NCI-H345 treated with DMSO at 0.1 percent for 48 hours (cell line): ENCODE data around the gene UROD.
"Not testable (repeated sequence)": the region's sequence is repeated elsewhere in the genome, so short reads cannot be mapped to it uniquely, and the experiment has no call there.

Experiments used
- DNase-seq: peaks from one replicate; lab custom pipeline; 2025; ENCODE audit not compliant: unreplicated experiment; lab: John Stamatoyannopoulos, UW

Gene UROD

GRCh38 chr1:45011837-45012638 is at the start of gene UROD:
Gene UROD (plus strand): TSS chr1:45012254. CDS start chr1:45012266, 12 bp downstream.
- DNase-seq: peak; percentile 95

GRCh38 chr1:44962729-44963128 is 49.3 kb upstream of the UROD start:
- DNase-seq: no peak

- no peak for DNase-seq
Measured at GRCh38 chr1:44964396-44964795, 47.7 kb upstream of the UROD start.

GRCh38 chr1:44970317-44970716 is 41.7 kb upstream of the UROD start:
- DNase-seq: no peak

- DNase-seq: no peak
Measured at GRCh38 chr1:44973645-44974044, 38.4 kb upstream of the UROD start.

GRCh38 chr1:44976252-44976651 is 35.8 kb upstream of the UROD start:
- no peak for DNase-seq

GRCh38 chr1:44977372-44977771 is 34.7 kb upstream of the UROD start:
- DNase-seq: not testable (repeated sequence)

- no peak for DNase-seq
Measured at GRCh38 chr1:44985747-44986359, 26.2 kb upstream of the UROD start.

- DNase-seq: no peak
Measured at GRCh38 chr1:44988531-44989156, 23.4 kb upstream of the UROD start.

- no peak for DNase-seq
Measured at GRCh38 chr1:44994309-44994898, 17.6 kb upstream of the UROD start.

GRCh38 chr1:44995467-44996238 is 16.4 kb upstream of the UROD start:
- no peak for DNase-seq

GRCh38 chr1:44999232-44999631 is 12.8 kb upstream of the UROD start:
- DNase-seq: no peak

GRCh38 chr1:45001011-45001481 is 11.0 kb upstream of the UROD start:
- DNase-seq: no peak

GRCh38 chr1:45001576-45001975 is 10.5 kb upstream of the UROD start:
- DNase-seq: not testable (repeated sequence)

GRCh38 chr1:45002650-45003645 is 9.1 kb upstream of the UROD start:
- no peak for DNase-seq

GRCh38 chr1:45003741-45004140 is 8.3 kb upstream of the UROD start:
- DNase-seq: no peak

GRCh38 chr1:45004281-45004920 is 7.7 kb upstream of the UROD start:
- DNase-seq: no peak

GRCh38 chr1:45005761-45006160 is 6.3 kb upstream of the UROD start:
- DNase-seq: no peak

- no peak for DNase-seq
Measured at GRCh38 chr1:45007311-45007710, 4.7 kb upstream of the UROD start.
